HG03103 (cell line): ENCODE measurements around the gene FOXN3.

Experiments used
- ATAC-seq: cut with Tn5 transposase; IDR thresholded peaks from one replicate; pipeline ENCODE4 v1.9.1; 2021; ENCODE audit warnings: low read depth; ENCODE audit not compliant: unreplicated experiment

The FOXN3 gene

DNA sequence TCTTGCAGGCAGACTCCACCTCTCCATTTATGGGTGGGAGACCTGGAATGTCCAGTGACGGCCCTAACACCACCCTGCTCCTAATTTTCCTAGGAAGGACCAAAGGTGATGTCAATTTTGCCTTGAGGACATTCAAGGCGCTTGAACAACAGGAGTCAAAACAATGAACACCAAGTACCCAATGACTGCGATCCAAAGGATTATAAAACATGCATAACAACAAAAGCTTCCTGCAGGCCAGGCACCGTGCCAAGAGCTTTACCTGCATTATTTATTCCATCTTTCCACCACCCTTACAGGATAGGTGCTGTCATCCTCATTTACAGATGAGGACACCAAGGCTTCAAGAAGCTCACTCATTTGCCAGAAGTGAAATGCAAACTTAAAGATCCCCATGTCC, 15.2 kb upstream of the FOXN3 start:
- no peak for ATAC-seq

GRCh38 chr14:89430391-89431236, 13.6 kb upstream of the FOXN3 start:
- ATAC-seq, result peak; percentile 75

- ATAC-seq, result no peak
Observed at GRCh38 chr14:89429199-89430181, 12.5 kb upstream of the FOXN3 start.

GRCh38 chr14:89428546-89429198, 11.6 kb upstream of the FOXN3 start:
- ATAC-seq, result no peak

GRCh38 chr14:89428173-89428523, 11.1 kb upstream of the FOXN3 start:
- ATAC-seq, result no peak

DNA sequence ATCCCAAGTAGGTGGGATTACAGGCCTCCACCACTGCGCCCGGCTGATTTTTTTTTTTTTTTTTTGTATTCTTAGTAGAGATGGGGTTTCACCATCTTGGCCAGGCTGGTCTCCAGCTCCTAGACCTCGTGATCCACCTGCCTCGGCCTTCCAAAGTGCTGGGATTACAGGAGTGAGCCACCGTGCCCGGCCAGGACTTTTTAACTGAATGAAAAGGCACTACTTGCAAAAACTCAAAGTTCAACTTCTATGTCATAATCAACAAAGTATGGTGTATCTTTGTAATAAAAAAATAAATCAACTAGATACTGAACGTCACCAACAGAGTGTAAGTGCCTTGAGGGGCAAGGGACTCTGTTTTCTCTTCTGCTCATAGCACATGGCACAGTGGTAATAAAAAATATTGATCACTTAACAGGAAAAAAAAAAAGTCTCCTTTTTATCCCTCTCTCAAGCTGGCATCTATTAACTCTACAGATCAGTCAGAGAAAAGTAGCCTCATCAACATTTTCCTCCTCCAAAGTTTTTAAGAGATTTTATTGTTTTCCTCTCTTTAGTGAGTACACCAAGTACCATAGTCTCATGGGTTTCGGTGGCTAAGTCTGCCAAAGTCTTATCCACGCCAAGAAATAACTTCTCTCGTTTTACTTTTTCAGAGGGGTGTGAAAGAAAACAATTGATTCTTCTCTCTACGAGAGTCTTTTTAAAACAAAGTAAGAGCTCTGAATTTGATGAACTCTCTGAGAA, 10.6 kb upstream of the FOXN3 start:
- no peak for ATAC-seq

GRCh38 chr14:89425931-89426330, 8.9 kb upstream of the FOXN3 start:
- ATAC-seq, result peak; percentile 35

DNA sequence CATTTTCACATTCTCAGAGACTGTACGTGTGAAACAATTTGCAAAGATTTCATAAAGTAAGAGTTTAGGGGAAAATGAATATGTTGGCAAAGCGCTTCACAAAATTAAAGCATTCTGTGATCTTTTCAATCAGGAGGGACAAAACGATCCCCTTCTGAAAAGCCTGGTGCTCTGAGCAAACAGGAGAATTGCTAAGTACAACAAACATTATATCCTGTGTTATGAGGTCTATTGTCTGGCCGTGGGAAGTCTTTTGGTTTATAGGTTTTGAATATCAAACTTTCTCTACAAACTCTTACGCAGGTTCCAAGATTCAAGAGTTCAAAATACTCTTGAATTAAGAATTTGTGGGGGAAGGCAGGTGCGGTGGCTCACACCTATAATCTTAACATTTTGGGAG, 7.2 kb upstream of the FOXN3 start:
- ATAC-seq, result no peak

- no peak for ATAC-seq
Observed at GRCh38 chr14:89422952-89423345, 5.9 kb upstream of the FOXN3 start.

DNA sequence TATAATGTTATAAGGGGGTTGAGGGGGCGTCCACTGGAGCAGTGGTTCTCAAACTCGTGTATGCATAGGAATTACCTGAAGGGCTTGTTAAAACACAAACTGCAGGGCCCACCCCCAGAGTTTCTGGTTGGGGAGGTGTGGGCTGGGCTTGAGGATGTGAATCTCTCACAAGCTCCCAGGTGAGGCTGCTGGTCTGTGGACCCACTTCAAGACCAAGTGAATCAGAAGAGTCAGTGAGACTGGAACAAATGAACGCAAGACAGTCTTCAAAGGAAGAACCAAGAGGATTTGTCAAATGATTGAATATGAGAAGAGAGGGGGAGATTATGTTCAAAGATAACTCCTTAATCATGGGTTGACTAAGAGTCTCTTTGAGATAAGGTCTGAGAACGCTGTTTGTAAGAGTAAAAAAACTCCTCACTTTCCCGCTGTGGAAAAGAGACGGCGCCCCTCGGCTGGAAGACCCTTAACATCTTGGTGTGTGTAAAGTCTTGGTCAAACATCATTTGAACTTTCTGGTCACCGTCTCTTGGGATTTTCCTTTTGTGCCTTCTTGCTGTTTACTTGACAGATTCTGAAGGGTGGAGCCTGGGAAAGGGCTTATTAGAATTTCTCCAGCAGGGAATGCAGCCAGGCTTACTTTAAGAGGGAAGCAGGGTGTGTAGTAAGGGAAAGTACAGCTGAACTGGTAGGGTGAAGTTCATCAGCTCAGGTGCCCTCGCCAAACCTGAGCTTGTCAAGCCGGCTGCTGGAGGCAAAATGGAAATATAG, 5.3 kb upstream of the FOXN3 start:
- no peak for ATAC-seq

GRCh38 chr14:89420502-89420901, 3.5 kb upstream of the FOXN3 start:
- no peak for ATAC-seq

GRCh38 chr14:89419973-89420482, 3.0 kb upstream of the FOXN3 start:
- no peak for ATAC-seq

DNA sequence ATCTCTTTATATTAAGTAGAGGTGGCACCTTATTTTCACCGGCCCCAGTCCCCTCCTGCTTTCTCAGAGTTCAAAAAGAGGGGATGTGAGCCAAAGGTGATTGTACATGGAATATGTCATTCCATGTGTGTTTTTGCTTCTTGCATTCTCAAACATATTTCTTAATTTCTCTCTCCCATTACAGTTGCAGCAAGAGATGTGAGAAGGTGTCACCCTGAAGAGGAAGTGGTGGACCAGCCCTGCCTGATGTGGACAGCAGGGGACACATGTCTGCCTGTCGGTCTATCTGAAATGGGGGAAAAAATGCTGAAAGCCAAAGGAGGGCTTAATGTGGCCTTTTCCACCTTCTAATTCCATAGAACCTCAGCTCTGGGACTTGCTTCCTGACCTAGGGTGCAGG, 1.9 kb upstream of the FOXN3 start:
- ATAC-seq, result no peak

GRCh38 chr14:89418452-89418851, 1.4 kb upstream of the FOXN3 start:
- no peak for ATAC-seq

- ATAC-seq, result peak; percentile 46
Observed at GRCh38 chr14:89417465-89418225, 612 bp upstream of the FOXN3 start.

- ATAC-seq, result peak; percentile 86
Observed at GRCh38 chr14:89416002-89416995, 734 bp downstream of the FOXN3 start.

DNA sequence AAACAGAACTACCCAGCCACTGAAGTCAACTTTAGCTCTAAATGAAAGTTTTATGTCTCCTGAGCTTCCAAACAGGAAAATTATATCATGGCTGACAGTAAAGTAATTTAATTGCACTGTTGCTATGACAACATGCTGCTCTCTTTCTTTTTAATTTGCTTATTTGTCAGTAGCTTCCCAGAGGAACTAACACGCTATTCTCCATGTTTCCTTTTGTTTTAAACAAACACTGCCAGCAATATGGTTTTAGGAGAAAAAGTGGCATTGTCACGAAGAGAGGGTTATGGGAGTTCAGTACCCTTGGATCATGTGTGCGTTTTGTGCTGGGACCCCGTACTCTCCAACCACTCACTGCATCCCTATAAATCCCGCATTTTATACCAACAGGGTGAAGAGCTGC, 1.9 kb downstream of the FOXN3 start:
- ATAC-seq, result no peak
